GM10266 (cell line): Measurements from ENCODE around the gene FEM1C.

Experiments
- DNase-seq: peaks from one replicate; pipeline ENCODE4 v3.0.0; 2012; ENCODE audit errors: extremely low spot score
- CTCF ChIP-seq: IDR thresholded peaks from 2 replicates; pipeline ENCODE4 v1.5.1; 2012; ENCODE audit warnings: mild to moderate bottlenecking, low read depth; ENCODE audit not compliant: control insufficient read depth, insufficient read depth; ENCODE audit errors: missing control alignments

Gene FEM1C

GRCh38 chr5:115470921-115471320, 73.7 kb downstream of the FEM1C start:
- DNase-seq = no peak
- no peak for TF ChIP-seq CTCF
